Skeletal muscle tissue (tissue), 4 donors: ENCODE measurements around the gene COL8A2. TPM values are rescaled to one million over a fixed set of nuclear protein-coding genes. Genes with fewer than 3 reads are reported as not detected.
A peak's percentile ranks its signal among the peaks of the same experiment; 100 is the strongest.

Experiments used
- H3K27ac ChIP-seq: one replicate; pipeline ENCODE4 v1.7.0; 2013; ENCODE audit warnings: mild to moderate bottlenecking, low read depth, low read length, inconsistent platforms
- H3K27me3 ChIP-seq, 3 donors: one replicate each; pipeline ENCODE4 v1.7.0; 2013; ENCODE audit warnings: low read length in 3 of 3; ENCODE audit not compliant: control insufficient read depth in 3 of 3, insufficient read depth in 3 of 3
- H3K36me3 ChIP-seq, 3 donors: one replicate each; pipeline ENCODE4 v1.7.0; 2013; ENCODE audit warnings: low read length in 3 of 3; ENCODE audit not compliant: control insufficient read depth in 3 of 3, insufficient read depth in 3 of 3
- H3K4me1 ChIP-seq, 3 donors: one replicate each; pipeline ENCODE4 v1.7.0; 2013; ENCODE audit warnings: low read length in 3 of 3, mild to moderate bottlenecking in 3 of 3; ENCODE audit not compliant: control insufficient read depth in 3 of 3, insufficient read depth in 3 of 3
- H3K4me3 ChIP-seq, 3 donors: one replicate each; pipeline ENCODE4 v1.7.0; 2013; ENCODE audit warnings: low read length in 3 of 3
- H3K9ac ChIP-seq, 3 donors: one replicate each; pipeline ENCODE4 v1.7.0; 2013; ENCODE audit warnings: low read length in 3 of 3, mild to moderate bottlenecking in 3 of 3, moderate library complexity in 2 of 3, low read depth in 1 of 3
- H3K9me3 ChIP-seq, 3 donors: one replicate each; pipeline ENCODE4 v1.7.0; 2013; ENCODE audit warnings: low read length in 3 of 3; ENCODE audit not compliant: control insufficient read depth in 3 of 3
- total RNA-seq: library from RNA; depleted of rRNA; stranded (reverse); fragments of >200 nt; gene quantifications from one replicate; pipeline ENCODE4 v1.2.3, GENCODE V29; 2014
- donor health status: Osteomylitis.

Gene COL8A2
- total RNA-seq, 1 donor from 2014 or later = 11.0 TPM

DNA sequence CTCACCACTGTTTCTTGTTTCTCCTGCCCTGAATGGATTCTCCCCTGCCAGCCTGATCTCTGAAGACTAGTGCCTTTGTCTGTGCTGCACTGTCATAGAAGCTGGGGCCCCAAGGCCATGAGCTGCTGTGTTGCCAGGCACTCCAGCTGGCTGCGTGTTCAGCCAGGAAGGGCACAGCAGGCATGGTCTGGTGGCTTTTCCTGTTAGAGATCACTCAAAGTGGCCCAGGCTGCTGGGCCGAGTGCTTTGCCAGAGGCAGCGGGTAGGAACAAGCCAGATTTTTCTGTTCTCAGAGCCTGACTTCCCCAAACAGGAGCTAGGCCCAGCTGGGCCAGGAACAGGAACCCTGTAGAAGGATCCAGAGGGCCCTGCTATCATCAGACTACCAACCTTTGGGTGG is 31.1 kb downstream of the COL8A2 start:
- no peaks in the 10 kb centered on the region for H3K9me3 ChIP-seq
- H3K4me3 ChIP-seq = no peak overlapping the region
- H3K4me1 ChIP-seq = peaks cover 18 to 36% (median 35%) of the 10 kb centered on the region in 3 donors
- peaks cover 48 to 52% (median 49%) of the 10 kb centered on the region in 3 donors for H3K36me3 ChIP-seq
- peak overlapping the region; percentile 30 for H3K27ac ChIP-seq
- no peak overlapping the region for H3K9ac ChIP-seq
- no peaks in the 10 kb centered on the region for H3K27me3 ChIP-seq

DNA sequence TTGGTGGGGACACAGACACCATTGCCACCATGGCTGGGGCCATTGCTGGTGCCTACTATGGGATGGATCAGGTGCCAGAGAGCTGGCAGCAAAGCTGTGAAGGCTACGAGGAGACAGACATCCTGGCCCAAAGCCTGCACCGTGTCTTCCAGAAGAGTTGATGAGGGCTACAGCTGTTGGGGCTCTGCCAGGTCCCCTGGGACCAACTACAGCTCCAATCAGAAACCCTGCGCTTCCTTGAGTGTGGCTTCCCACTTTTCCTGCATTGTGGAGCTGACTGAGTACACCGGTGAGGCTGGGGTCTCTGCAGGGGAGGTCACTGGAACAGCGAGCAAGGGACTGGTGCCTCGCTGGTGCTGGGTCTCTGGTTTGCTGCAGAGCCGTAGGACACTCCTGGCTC is 31.8 kb downstream of the COL8A2 start:
- H3K4me3 ChIP-seq = no peak overlapping the region
- H3K27ac ChIP-seq = no peak overlapping the region
- no peak overlapping the region for H3K9ac ChIP-seq
- H3K36me3 ChIP-seq = peaks cover 48 to 52% (median 49%) of the 10 kb centered on the region in 3 donors
- peaks cover 20 to 42% (median 37%) of the 10 kb centered on the region in 3 donors for H3K4me1 ChIP-seq
- no peaks in the 10 kb centered on the region for H3K9me3 ChIP-seq
- no peaks in the 10 kb centered on the region for H3K27me3 ChIP-seq

DNA sequence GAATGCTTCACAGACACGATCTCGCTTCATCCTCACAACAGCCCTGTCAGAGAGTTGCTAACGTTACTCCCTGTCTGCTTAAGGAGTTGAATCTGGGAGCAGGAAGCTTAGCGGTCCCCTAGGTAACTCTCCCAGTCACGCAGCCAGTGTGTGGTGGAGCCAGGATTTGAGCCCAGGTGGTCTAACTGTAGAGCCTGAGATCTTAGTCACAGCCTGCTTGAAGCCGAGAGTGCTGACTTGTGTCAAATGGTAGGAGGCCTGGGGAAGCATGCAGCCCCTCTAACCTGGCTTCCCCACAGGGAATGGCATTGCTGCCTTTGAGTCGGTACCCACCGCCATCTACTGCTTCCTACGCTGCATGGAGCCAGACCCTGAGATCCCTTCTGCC is 32.2 kb downstream of the COL8A2 start:
- H3K4me3 ChIP-seq = no peak overlapping the region
- no peak overlapping the region for H3K9ac ChIP-seq
- no peaks in the 10 kb centered on the region for H3K9me3 ChIP-seq
- H3K36me3 ChIP-seq = peaks cover 48 to 52% (median 49%) of the 10 kb centered on the region in 3 donors
- H3K4me1 ChIP-seq = peaks cover 23 to 46% (median 39%) of the 10 kb centered on the region in 3 donors
- no peak overlapping the region for H3K27ac ChIP-seq
- peaks cover 0 to 3% (median 0%) of the 10 kb centered on the region in 3 donors for H3K27me3 ChIP-seq

DNA sequence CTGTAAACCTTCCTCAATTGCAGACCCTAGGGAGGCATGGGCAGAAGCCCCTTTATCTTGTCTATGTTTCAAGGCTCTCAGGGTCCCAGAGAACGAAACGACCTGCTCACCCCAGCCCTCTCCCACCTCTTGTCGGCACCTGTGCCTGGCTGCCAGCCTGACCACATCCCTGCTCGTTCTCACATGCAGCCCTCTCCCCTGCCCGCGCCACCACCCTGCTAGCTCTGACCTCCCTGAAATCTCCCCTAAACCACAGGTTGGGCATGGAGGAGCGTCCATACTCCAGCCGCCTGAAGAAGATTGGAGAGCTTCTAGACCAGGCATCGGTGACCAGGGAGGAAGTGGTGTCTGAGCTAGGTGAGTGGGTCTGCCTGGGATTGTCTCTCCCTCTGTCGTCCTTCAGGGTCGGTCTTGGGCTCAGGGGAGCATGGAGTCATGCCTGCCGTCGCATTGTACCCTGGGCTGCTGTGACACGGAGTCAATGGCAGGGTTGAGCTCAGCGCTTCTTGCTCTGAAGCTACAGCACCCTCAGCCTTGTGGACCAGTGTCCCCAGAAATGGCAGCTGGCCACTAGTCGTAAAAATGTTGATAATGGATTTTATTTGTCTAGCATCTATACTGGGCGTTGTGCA is 32.7 kb downstream of the COL8A2 start:
- H3K36me3 ChIP-seq = peaks cover 48 to 52% (median 49%) of the 10 kb centered on the region in 3 donors

DNA sequence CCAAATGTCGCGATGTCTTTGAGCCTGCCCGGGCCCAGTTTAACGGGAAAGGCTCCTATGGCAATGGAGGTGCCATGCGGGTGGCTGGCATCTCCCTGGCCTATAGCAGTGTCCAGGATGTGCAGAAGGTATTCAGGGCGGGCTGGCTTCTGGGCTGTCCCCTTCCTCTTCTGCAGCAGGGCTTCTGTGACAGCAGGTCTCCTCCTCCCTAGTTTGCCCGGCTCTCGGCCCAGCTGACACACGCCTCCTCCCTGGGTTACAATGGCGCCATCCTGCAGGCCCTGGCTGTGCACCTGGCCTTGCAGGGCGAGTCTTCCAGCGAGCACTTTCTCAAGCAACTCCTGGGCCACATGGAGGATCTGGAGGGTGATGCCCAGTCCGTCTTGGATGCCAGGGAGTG is 33.3 kb downstream of the COL8A2 start:
- H3K27me3 ChIP-seq = peaks cover 2 to 14% (median 9%) of the 10 kb centered on the region in 3 donors
- no peak overlapping the region for H3K9ac ChIP-seq
- H3K4me1 ChIP-seq = peaks cover 23 to 48% (median 39%) of the 10 kb centered on the region in 3 donors
- H3K36me3 ChIP-seq = peaks cover 48 to 52% (median 49%) of the 10 kb centered on the region in 3 donors
- H3K27ac ChIP-seq = no peak overlapping the region
- no peak overlapping the region for H3K4me3 ChIP-seq
- no peaks in the 10 kb centered on the region for H3K9me3 ChIP-seq

More for the DNA sequence above, 32.7 kb downstream of the COL8A2 start:
- H3K4me3 ChIP-seq = no peak overlapping the region
- H3K27me3 ChIP-seq = peaks cover 0 to 8% (median 3%) of the 10 kb centered on the region in 3 donors
- H3K4me1 ChIP-seq = peaks cover 23 to 48% (median 39%) of the 10 kb centered on the region in 3 donors
- no peak overlapping the region for H3K9ac ChIP-seq
- H3K27ac ChIP-seq = no peak overlapping the region
- no peaks in the 10 kb centered on the region for H3K9me3 ChIP-seq

DNA sequence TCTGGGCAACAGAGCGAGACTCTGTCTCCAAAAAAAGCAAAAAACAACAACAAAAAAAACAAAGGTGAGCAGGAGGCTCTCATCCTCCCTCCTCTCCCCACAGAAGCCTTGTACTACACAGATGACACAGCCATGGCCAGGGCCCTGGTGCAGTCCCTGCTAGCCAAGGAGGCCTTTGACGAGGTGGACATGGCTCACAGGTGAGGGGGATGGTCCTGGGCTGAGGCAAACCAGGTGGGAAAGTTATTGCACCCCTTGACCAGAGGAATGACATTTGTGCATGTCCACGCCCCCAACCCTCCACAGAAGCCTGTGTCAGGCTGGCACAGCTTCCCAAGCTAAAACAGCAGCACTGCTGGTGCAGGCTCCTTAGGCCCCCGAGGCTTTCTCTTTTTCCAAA is 33.9 kb downstream of the COL8A2 start:
- Histone ChIP-seq H3K27me3 (peaks cover 6 to 19% (median 14%) of the 10 kb centered on the region in 3 donors), H3K4me1 (peaks cover 23 to 48% (median 39%) of the 10 kb centered on the region in 3 donors), H3K27ac (no peak overlapping the region), H3K9ac (no peak overlapping the region), H3K9me3 (no peaks in the 10 kb centered on the region), H3K36me3 (peaks cover 45 to 49% (median 46%) of the 10 kb centered on the region in 3 donors), H3K4me3 (no peak overlapping the region)

DNA sequence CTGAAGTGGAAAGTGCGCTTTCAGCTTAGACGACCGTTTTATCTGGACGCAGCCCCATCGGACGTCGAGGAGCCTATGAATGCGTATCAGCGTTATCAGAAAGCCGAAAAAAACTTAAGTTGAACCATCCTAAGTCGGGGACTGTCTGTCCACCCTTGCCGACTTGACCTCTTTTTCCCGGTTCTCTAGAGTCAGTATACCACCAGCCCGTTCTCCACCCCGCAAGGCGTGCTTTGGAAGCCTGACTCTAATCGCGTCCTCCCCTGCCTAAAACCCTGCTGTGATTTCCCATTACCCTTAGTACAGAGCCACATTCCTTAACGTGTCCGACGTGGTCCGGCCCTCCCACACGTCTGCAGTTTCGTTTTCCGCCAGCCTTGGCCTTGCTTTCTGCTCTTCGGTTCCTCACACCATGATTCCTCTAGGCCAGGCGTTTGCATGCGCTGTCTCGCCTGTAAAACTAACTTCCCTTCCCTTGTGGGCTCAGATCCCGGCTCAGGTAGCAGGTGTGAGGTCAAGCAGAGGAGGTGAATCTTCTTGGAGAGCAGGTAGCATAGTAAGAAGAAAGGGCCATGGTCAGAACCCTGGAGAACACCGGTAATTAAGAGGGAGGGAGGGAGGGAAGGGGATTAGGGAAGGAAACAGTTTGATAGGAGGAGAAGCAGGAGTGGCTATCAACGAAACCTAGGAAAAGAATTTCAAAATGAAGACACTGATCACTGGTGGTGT is 35.5 kb downstream of the COL8A2 start:
- H3K27ac ChIP-seq = peak overlapping the region; percentile 77
- peak overlapping the region; percentile 83 to 91 (median 83) for H3K9ac ChIP-seq
- peaks cover 27 to 53% (median 34%) of the 10 kb centered on the region in 3 donors for H3K4me1 ChIP-seq
- H3K27me3 ChIP-seq = peaks cover 6 to 31% (median 27%) of the 10 kb centered on the region in 3 donors
- H3K4me3 ChIP-seq = peak overlapping the region; percentile 88 to 94 (median 94)
- peaks cover 34 to 36% (median 35%) of the 10 kb centered on the region in 3 donors for H3K36me3 ChIP-seq
- H3K9me3 ChIP-seq = no peaks in the 10 kb centered on the region

DNA sequence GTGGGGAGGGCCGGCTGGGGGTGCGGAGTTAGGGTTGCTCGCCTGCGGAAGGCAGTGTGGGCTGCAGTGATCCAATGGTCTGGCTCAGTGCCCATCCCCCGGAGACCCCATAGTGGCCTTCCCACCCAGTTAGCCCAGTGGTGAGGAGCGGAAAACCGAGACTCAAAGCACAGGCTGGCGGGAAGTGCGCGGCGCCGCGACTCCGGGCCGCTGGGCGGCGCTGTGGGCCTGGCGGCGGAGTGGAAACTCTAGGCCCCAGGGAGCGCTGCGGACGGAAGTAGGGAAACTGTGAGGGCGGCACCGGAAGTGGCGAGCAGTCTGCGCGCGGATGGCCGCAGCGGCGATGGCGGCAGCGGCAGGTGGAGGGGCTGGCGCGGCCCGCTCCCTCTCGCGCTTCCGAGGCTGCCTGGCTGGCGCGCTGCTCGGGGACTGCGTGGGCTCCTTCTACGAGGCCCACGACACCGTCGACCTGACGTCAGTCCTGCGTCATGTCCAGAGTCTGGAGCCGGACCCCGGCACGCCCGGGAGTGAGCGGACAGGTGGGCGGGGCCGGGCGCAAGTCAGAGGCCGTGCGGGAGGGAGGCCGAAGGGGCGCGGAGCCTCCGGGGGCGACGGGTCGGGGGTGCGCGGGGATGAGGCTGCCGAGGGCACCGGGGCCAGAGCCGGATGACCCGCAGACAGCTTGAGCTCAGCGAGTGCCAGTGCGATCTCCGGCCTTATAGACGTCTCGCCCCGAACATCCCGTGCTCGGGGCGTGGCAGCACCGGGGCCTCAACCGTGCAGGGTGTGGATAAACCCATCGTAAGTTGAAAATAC is 36.2 kb downstream of the COL8A2 start, which contains the start of gene ADPRS:
TSS of gene ADPRS (plus strand) at position 316 of the 816 bp plus-strand sequence. CDS start at position 329, 13 bp downstream.
- H3K9me3 ChIP-seq = no peaks in the 10 kb centered on the region
- peak within 1 kb of the TSS; percentile 83 to 91 (median 83) for H3K9ac ChIP-seq
- H3K36me3 ChIP-seq = peaks cover 27 to 29% (median 28%) of the 10 kb centered on the region in 3 donors
- H3K4me1 ChIP-seq = peaks cover 28 to 53% (median 32%) of the 10 kb centered on the region in 3 donors
- peaks cover 6 to 36% (median 29%) of the 10 kb centered on the region in 3 donors for H3K27me3 ChIP-seq
- H3K27ac ChIP-seq = peak within 1 kb of the TSS; percentile 77
- H3K4me3 ChIP-seq = peak within 1 kb of the TSS; percentile 88 to 94 (median 94)

DNA sequence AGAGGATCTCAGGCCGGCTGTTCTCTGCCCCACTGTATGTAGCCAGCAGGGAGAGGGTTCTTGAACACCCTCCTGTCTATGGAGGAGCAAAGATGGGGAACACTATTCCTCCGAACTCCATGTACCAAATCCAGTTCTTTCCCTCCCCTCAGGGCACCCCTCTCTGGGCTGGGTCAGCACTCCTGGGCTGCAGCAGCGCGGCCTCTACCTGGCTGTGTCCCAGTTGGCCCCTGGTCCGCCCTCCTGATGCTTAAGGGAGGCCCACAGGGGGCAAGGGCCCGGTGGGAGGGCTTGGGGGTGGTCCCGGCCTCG is 36.8 kb downstream of the COL8A2 start:
- Histone ChIP-seq H3K9me3 (no peaks in the 10 kb centered on the region), H3K27me3 (peaks cover 6 to 40% (median 34%) of the 10 kb centered on the region in 3 donors), H3K36me3 (peaks cover 21 to 24% (median 23%) of the 10 kb centered on the region in 3 donors), H3K9ac (peak overlapping the region; percentile 74 to 91 (median 83)), H3K27ac (peak overlapping the region; percentile 77), H3K4me1 (peaks cover 27 to 49% (median 28%) of the 10 kb centered on the region in 3 donors), H3K4me3 (peak overlapping the region; percentile 88 to 94 (median 94))
